Nephron progenitor cell (in vitro differentiated cells): Measurements from ENCODE around the gene SLC35E1.

Experiments used
- DNase-seq: peaks from one replicate; pipeline ENCODE4 v3.0.0; 2021
- H3K27ac Mint-ChIP-seq: 2 replicates; pipeline ENCODE4 v1.8.0; 2021; ENCODE audit warnings: mild to moderate bottlenecking, moderate library complexity, mixed read lengths
- H3K27me3 Mint-ChIP-seq: 2 replicates; pipeline ENCODE4 v1.8.0; 2021; ENCODE audit warnings: mild to moderate bottlenecking, low read depth, mixed read lengths; ENCODE audit not compliant: poor library complexity
- H3K36me3 Mint-ChIP-seq: 2 replicates; pipeline ENCODE4 v1.8.0; 2021; ENCODE audit warnings: low read depth, mixed read lengths
- H3K4me1 Mint-ChIP-seq: 2 replicates; pipeline ENCODE4 v1.8.0; 2021; ENCODE audit warnings: mixed read lengths
- H3K4me3 Mint-ChIP-seq: 2 replicates; pipeline ENCODE4 v1.8.0; 2021; ENCODE audit warnings: mild to moderate bottlenecking, moderate library complexity, mixed read lengths
- H3K9me3 Mint-ChIP-seq: 2 replicates; pipeline ENCODE4 v1.8.0; 2021; ENCODE audit warnings: mild to moderate bottlenecking, moderate library complexity, mixed read lengths
- CTCF ChIP-seq: fragments of 200-600 bp; sonication (generic); IDR thresholded peaks from 2 replicates; pipeline ENCODE4 v1.5.0; 2021; ENCODE audit warnings: antibody characterized with exemption

SLC35E1 gene

GRCh38 chr19:16603090-16603489, 30.9 kb upstream of the SLC35E1 start:
- Mint-ChIP-seq H3K4me1 (peaks cover 44% of the 10 kb centered on the region), H3K4me3 (no peak overlapping the region), H3K36me3 (no peaks in the 10 kb centered on the region), H3K27me3 (peaks cover 2% of the 10 kb centered on the region), H3K9me3 (no peaks in the 10 kb centered on the region), H3K27ac (no peak overlapping the region)
- no peak for DNase-seq
- no peak for TF ChIP-seq CTCF

GRCh38 chr19:16601378-16602052, 29.3 kb upstream of the SLC35E1 start:
- H3K27ac Mint-ChIP-seq = no peak overlapping the region
- no peak for TF ChIP-seq CTCF
- peaks cover 41% of the 10 kb centered on the region for H3K4me1 Mint-ChIP-seq
- H3K9me3 Mint-ChIP-seq = no peaks in the 10 kb centered on the region
- no peaks in the 10 kb centered on the region for H3K36me3 Mint-ChIP-seq
- no peak overlapping the region for H3K4me3 Mint-ChIP-seq
- no peak for DNase-seq
- H3K27me3 Mint-ChIP-seq = peaks cover 2% of the 10 kb centered on the region

- TF ChIP-seq CTCF = no peak
- no peak for DNase-seq
- H3K36me3 Mint-ChIP-seq = no peaks in the 10 kb centered on the region
- H3K4me1 Mint-ChIP-seq = peaks cover 41% of the 10 kb centered on the region
- peaks cover 5% of the 10 kb centered on the region for H3K27me3 Mint-ChIP-seq
- H3K27ac Mint-ChIP-seq = peak overlapping the region; percentile 87
- no peaks in the 10 kb centered on the region for H3K9me3 Mint-ChIP-seq
- H3K4me3 Mint-ChIP-seq = no peak overlapping the region
Measured at GRCh38 chr19:16600824-16601223, 28.6 kb upstream of the SLC35E1 start.

GRCh38 chr19:16599655-16600346, 27.6 kb upstream of the SLC35E1 start:
- TF ChIP-seq CTCF = no peak
- DNase-seq = no peak
- H3K27ac Mint-ChIP-seq = no peak overlapping the region
- H3K4me3 Mint-ChIP-seq = no peak overlapping the region
- H3K4me1 Mint-ChIP-seq = peaks cover 37% of the 10 kb centered on the region
- H3K27me3 Mint-ChIP-seq = peaks cover 8% of the 10 kb centered on the region
- H3K36me3 Mint-ChIP-seq = no peaks in the 10 kb centered on the region
- H3K9me3 Mint-ChIP-seq = no peaks in the 10 kb centered on the region

- Mint-ChIP-seq H3K4me3 (no peak overlapping the region), H3K4me1 (peaks cover 38% of the 10 kb centered on the region), H3K9me3 (no peaks in the 10 kb centered on the region), H3K27me3 (peaks cover 6% of the 10 kb centered on the region), H3K36me3 (no peaks in the 10 kb centered on the region), H3K27ac (no peak overlapping the region)
- no peak for TF ChIP-seq CTCF
- no peak for DNase-seq
Measured at GRCh38 chr19:16598848-16599247, 26.6 kb upstream of the SLC35E1 start.

GRCh38 chr19:16596399-16596798, 24.2 kb upstream of the SLC35E1 start:
- no peak overlapping the region for H3K27ac Mint-ChIP-seq
- H3K27me3 Mint-ChIP-seq = peaks cover 6% of the 10 kb centered on the region
- peaks cover 55% of the 10 kb centered on the region for H3K4me1 Mint-ChIP-seq
- H3K36me3 Mint-ChIP-seq = no peaks in the 10 kb centered on the region
- H3K9me3 Mint-ChIP-seq = no peaks in the 10 kb centered on the region
- no peak for DNase-seq
- H3K4me3 Mint-ChIP-seq = no peak overlapping the region
- TF ChIP-seq CTCF = no peak
